Esophagus squamous epithelium (tissue), 4 donors: Measurements from ENCODE around the gene PRKCE.

ENCODE experiments used
- CTCF ChIP-seq, 6 experiments: fragments of 450-650 bp in 4 of 6; fragments of 200-600 bp in 2 of 6; sonication (generic) in 2 of 6; IDR thresholded peaks; one replicate each; pipeline ENCODE4 v1.5.1; 2016 to 2019; ENCODE audit warnings: antibody characterized with exemption in 6 of 6, mild to moderate bottlenecking in 4 of 6, moderate library complexity in 4 of 6
- POLR2A ChIP-seq, 4 donors: fragments of 450-650 bp; IDR thresholded peaks; one replicate each; pipeline ENCODE4 v1.6.1; 2017; ENCODE audit warnings: antibody characterized with exemption in 4 of 4, mild to moderate bottlenecking in 4 of 4, moderate library complexity in 3 of 4

DNA sequence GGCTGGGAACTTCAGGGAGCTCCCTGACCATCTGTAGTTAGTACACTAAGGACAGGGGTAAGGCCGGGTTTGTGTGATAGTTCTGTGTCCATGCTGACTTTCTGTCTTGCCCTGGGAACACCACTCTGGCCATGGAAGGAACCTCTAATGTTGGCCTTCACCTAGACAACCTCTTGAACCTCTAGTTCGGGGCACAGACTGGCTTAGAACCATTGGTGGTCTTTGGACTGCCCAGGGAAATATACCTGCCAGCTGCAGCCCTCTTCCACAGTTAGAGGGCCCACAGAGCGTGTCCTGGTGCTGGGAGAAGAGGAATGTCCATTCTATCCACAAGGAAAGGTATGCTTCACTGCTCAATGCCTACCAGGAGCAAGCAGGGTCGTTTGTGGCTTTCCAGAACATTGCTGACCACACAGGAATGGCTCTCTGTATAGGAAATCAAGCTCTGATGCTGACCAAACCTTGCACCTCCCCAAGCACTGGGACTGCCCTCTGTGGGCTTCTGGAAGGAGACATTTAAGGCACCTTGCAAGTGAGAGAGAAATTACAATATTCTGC lies 326.9 kb downstream of the PRKCE start:
- TF ChIP-seq CTCF (IDR thresholded peaks at IDR 0.05): no peak
- no peak for TF ChIP-seq POLR2A (IDR thresholded peaks at IDR 0.05)
